Measurements from ENCODE around the gene AHRR.
"Not testable (repeated sequence)": the region's sequence is repeated elsewhere in the genome, so short reads cannot be mapped to it uniquely, and the experiment has no call there.

Gene AHRR

GRCh38 chr5:393846-394275 lies 72.3 kb downstream of the AHRR start:
- DNase-seq: no peak

- no peak for DNase-seq
Measured at GRCh38 chr5:394671-395155, 73.2 kb downstream of the AHRR start.

GRCh38 chr5:395156-395920 lies 73.8 kb downstream of the AHRR start:
- no peak for DNase-seq

- no peak for DNase-seq
Measured at GRCh38 chr5:395921-396530, 74.5 kb downstream of the AHRR start.

GRCh38 chr5:396531-396961 lies 75.0 kb downstream of the AHRR start:
- DNase-seq: no peak

- not testable (repeated sequence) for DNase-seq
Measured at GRCh38 chr5:398141-398474, 76.6 kb downstream of the AHRR start.

- DNase-seq: no peak
Measured at GRCh38 chr5:398475-399295, 77.2 kb downstream of the AHRR start.

GRCh38 chr5:399296-400281 lies 78.1 kb downstream of the AHRR start:
- DNase-seq: peak in 28 of 58 donors; percentile 9 to 53 (median 31)

DNA sequence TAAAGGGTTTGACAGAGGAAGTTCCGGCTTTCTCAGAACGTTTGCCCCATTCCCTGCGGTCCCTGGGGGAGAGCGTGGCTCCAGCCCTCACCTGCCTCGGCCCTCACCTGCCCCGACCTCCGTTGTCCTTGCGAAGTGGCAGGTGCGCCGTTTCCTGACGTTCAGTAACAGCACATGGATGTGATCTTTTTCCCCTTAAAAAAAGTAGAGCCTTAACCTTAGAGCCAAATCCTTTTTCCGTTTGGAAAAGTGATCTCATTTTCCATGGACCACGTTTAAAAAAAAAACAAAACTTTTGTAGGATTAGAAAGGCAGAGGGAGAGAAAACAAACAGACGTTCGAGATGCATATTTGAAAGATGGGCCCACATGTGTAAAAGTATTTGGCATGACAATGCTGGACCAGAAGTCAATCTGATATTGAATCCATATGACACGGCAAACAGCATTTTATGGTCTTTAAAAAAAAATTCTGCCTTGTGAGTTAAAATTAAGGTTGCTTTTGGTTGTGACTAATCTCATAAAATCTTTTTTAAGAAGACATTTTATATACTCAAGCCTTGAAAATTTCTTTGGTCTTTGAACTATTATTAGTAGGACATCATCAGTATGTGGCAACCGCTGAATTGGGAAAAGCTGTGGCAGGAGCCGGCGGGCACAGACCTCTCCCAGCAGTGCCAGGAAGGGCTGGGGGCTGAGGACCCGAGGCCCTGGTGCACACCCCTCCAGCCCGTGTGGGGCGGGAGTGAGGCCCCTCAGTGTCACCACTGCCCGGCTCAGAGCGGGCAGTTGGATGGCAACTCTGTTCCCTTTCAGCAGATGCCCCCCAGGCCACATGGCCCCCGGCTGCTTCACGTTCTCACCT lies 79.0 kb downstream of the AHRR start:
- DNase-seq: no peak

GRCh38 chr5:401146-402034 lies 79.9 kb downstream of the AHRR start:
- DNase-seq: no peak

DNA sequence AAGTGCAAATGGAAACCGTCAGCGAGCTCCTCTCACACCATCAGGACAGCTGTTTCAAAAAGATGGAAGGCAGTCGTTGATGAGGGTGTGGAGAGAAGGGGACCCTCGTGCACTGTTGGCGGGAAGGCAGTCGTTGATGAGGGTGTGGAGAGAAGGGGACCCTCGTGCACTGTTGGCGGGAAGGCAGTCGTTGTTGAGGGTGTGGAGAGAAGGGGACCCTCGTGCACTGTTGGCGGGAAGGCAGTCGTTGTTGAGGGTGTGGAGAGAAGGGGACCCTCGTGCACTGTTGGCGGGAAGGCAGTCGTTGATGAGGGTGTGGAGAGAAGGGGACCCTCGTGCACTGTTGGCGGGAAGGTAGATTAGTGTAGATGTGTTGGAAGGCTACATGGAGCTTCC lies 80.7 kb downstream of the AHRR start:
- not testable (repeated sequence) for DNase-seq

DNA sequence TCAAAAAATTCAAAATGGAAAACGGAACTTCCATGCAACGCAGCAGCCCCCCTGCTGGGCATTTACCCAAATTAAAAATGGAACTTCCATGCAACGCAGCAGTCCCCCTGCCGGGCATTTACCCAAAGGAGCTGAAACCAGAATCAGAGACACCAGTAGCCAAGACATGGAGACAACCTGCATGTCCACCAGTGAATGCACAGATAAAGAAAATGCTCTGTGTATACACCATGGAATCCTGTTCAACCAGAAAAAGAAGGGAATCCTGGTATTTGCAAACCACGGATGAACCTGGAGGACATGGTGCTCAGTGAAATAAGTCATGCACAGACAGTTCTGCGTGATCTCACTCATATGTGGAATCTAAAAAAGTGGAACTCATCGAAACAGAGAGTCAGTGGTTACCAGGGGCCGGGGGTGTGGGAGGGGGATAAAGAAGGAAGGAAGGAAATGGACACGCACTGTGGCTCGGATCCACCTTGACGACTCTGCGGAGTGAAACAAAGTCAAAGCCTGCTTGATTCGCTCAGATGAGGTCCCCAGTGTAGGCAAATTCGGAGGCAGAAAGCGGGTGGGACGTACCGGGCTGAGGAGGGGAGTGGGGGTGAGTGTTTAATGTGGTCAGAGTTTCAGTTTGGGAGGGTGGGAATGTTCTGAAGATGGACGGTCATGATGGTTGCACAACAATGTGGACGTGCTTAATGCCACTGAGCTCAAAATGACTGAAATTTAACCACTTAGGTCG lies 81.3 kb downstream of the AHRR start:
- no peak for DNase-seq

DNA sequence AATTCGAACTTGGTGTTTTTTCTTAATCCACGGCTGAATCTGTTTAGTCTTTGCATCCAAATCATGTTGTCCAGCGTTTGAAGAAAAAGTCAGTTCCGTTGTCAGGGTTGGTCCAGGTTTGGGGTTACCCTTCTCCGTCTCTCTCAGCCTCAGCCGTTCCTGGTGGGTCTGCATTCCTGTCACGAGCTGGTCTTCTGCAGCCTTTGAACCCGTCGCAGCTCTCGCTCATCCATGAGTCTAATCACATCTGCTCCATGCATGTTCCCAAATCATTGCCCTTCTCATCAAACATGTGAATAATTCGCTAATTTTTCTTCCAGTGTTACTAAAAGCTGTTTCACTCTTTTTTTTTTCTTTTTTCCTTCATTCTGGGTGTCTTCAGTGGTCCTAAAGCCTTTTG lies 82.5 kb downstream of the AHRR start:
- DNase-seq: no peak

- no peak for DNase-seq
Measured at GRCh38 chr5:404666-405241, 83.2 kb downstream of the AHRR start.

- DNase-seq: no peak
Measured at GRCh38 chr5:405421-405820, 83.9 kb downstream of the AHRR start.

GRCh38 chr5:406041-406440 lies 84.5 kb downstream of the AHRR start:
- DNase-seq: no peak

- DNase-seq: no peak
Measured at GRCh38 chr5:407051-407450, 85.5 kb downstream of the AHRR start.
